Erythroblast (primary cell): ENCODE measurements around the gene MERTK.

Experiments
- GATA1 ChIP-seq: IDR thresholded peaks from 2 replicates; pipeline ENCODE4 v1.6.1; 2011; ENCODE audit warnings: low read depth, mild to moderate bottlenecking, control low read depth, low read length, moderate library complexity
- POLR2A ChIP-seq: IDR thresholded peaks from 2 replicates; pipeline ENCODE4 v1.6.1; 2011; ENCODE audit warnings: mild to moderate bottlenecking, low read length

- TF ChIP-seq POLR2A (no peak), GATA1 (no peak)
Observed at GRCh38 chr2:112048887-112049286, 150.5 kb downstream of the MERTK start.
